ENCODE results near the gene USPL1. TPM values are rescaled to one million over a fixed set of nuclear protein-coding genes. Genes with fewer than 3 reads are reported as not detected.

The USPL1 gene
- total and polyA plus RNA-seq, 2 of the 13 experiments (the other 11 are each of a cell fraction or from before 2014, with no cell fraction given) = 13.7 to 15.9 TPM

DNA sequence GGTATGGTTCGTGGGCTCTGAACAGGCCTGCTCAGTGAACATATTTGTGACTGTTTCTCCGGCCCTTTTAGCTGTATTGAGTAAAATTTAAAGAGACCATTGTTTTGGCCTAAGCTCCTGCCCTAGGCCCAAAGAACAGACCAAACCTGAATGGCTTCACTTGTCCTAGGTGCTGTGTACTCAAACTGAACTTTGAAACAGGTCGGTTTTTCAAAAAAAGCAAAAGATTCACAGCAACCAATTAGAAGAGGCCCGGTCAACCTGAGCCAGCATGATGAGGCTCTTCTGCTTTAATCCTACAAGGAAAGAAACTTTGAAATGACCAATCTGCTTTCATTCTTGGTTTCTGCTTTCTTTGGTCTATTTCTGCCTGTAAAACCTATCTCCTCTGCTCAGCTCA, 50.6 kb downstream of the USPL1 start (continued):
- TF ChIP-seq, protein P1, sequence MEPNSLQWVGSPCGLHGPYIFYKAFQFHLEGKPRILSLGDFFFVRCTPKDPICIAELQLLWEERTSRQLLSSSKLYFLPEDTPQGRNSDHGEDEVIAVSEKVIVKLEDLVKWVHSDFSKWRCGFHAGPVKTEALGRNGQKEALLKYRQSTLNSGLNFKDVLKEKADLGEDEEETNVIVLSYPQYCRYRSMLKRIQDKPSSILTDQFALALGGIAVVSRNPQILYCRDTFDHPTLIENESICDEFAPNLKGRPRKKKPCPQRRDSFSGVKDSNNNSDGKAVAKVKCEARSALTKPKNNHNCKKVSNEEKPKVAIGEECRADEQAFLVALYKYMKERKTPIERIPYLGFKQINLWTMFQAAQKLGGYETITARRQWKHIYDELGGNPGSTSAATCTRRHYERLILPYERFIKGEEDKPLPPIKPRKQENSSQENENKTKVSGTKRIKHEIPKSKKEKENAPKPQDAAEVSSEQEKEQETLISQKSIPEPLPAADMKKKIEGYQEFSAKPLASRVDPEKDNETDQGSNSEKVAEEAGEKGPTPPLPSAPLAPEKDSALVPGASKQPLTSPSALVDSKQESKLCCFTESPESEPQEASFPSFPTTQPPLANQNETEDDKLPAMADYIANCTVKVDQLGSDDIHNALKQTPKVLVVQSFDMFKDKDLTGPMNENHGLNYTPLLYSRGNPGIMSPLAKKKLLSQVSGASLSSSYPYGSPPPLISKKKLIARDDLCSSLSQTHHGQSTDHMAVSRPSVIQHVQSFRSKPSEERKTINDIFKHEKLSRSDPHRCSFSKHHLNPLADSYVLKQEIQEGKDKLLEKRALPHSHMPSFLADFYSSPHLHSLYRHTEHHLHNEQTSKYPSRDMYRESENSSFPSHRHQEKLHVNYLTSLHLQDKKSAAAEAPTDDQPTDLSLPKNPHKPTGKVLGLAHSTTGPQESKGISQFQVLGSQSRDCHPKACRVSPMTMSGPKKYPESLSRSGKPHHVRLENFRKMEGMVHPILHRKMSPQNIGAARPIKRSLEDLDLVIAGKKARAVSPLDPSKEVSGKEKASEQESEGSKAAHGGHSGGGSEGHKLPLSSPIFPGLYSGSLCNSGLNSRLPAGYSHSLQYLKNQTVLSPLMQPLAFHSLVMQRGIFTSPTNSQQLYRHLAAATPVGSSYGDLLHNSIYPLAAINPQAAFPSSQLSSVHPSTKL (CRISPR knock-in tag; IDR thresholded peaks at IDR 0.05) = peak; percentile 47; the same call in 1 of the 2 replicates
- TF ChIP-seq, protein P2, sequence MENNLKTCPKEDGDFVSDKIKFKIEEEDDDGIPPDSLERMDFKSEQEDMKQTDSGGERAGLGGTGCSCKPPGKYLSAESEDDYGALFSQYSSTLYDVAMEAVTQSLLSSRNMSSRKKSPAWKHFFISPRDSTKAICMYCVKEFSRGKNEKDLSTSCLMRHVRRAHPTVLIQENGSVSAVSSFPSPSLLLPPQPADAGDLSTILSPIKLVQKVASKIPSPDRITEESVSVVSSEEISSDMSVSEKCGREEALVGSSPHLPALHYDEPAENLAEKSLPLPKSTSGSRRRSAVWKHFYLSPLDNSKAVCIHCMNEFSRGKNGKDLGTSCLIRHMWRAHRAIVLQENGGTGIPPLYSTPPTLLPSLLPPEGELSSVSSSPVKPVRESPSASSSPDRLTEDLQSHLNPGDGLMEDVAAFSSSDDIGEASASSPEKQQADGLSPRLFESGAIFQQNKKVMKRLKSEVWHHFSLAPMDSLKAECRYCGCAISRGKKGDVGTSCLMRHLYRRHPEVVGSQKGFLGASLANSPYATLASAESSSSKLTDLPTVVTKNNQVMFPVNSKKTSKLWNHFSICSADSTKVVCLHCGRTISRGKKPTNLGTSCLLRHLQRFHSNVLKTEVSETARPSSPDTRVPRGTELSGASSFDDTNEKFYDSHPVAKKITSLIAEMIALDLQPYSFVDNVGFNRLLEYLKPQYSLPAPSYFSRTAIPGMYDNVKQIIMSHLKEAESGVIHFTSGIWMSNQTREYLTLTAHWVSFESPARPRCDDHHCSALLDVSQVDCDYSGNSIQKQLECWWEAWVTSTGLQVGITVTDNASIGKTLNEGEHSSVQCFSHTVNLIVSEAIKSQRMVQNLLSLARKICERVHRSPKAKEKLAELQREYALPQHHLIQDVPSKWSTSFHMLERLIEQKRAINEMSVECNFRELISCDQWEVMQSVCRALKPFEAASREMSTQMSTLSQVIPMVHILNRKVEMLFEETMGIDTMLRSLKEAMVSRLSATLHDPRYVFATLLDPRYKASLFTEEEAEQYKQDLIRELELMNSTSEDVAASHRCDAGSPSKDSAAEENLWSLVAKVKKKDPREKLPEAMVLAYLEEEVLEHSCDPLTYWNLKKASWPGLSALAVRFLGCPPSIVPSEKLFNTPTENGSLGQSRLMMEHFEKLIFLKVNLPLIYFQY (CRISPR knock-in tag; IDR thresholded peaks at IDR 0.05; ENCODE audit: borderline replicate concordance) = peak; percentile 41; the same call in 1 of the 2 replicates
- peak; percentile 40; the same call in 1 of the 2 replicates for TF ChIP-seq DMAP1 (CRISPR knock-in tag; IDR thresholded peaks at IDR 0.05)
- no peak for TF ChIP-seq KDM5A (IDR thresholded peaks at IDR 0.05; ENCODE audit: borderline replicate concordance, low read length)
- TF ChIP-seq KDM1A (CRISPR knock-in tag; IDR thresholded peaks at IDR 0.05) = no peak
- TF ChIP-seq ZNF850 (CRISPR knock-in tag; conservative IDR thresholded peaks at IDR 0.05) = no peak
- TF ChIP-seq SOX6 (IDR thresholded peaks at IDR 0.05) = no peak
- peak; percentile 76 for TF ChIP-seq SOX6 (CRISPR knock-in tag; IDR thresholded peaks at IDR 0.05)
- TF ChIP-seq AGO2 (optimal IDR thresholded peaks at IDR 0.05; ENCODE audit: low read depth, low read length) = no peak
- TF ChIP-seq ZBTB7A (CRISPR knock-in tag; IDR thresholded peaks at IDR 0.05) = no peak
- no peak for TF ChIP-seq ADNP (CRISPR knock-in tag; IDR thresholded peaks at IDR 0.05)
- TF ChIP-seq SNAPC2 (CRISPR knock-in tag; IDR thresholded peaks at IDR 0.05) = no peak
- TF ChIP-seq ZMYM2 (CRISPR knock-in tag; IDR thresholded peaks at IDR 0.05) = no peak
- no peak for TF ChIP-seq MED8 (CRISPR knock-in tag; IDR thresholded peaks at IDR 0.05; ENCODE audit: insufficient replicate concordance)
- no peak for TF ChIP-seq SMAD9 (CRISPR knock-in tag; IDR thresholded peaks at IDR 0.05)
- no peak for TF ChIP-seq STAT5B (CRISPR knock-in tag; IDR thresholded peaks at IDR 0.05)
- TF ChIP-seq ZC3H13 (CRISPR knock-in tag; IDR thresholded peaks at IDR 0.05) = no peak
- TF ChIP-seq, protein P3, sequence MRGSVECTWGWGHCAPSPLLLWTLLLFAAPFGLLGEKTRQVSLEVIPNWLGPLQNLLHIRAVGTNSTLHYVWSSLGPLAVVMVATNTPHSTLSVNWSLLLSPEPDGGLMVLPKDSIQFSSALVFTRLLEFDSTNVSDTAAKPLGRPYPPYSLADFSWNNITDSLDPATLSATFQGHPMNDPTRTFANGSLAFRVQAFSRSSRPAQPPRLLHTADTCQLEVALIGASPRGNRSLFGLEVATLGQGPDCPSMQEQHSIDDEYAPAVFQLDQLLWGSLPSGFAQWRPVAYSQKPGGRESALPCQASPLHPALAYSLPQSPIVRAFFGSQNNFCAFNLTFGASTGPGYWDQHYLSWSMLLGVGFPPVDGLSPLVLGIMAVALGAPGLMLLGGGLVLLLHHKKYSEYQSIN (CRISPR knock-in tag; IDR thresholded peaks at IDR 0.05; ENCODE audit: borderline replicate concordance) = no peak
- TF ChIP-seq, protein P4, sequence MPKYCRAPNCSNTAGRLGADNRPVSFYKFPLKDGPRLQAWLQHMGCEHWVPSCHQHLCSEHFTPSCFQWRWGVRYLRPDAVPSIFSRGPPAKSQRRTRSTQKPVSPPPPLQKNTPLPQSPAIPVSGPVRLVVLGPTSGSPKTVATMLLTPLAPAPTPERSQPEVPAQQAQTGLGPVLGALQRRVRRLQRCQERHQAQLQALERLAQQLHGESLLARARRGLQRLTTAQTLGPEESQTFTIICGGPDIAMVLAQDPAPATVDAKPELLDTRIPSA (CRISPR knock-in tag; IDR thresholded peaks at IDR 0.05; ENCODE audit: borderline replicate concordance) = no peak
- TF ChIP-seq, protein P5, sequence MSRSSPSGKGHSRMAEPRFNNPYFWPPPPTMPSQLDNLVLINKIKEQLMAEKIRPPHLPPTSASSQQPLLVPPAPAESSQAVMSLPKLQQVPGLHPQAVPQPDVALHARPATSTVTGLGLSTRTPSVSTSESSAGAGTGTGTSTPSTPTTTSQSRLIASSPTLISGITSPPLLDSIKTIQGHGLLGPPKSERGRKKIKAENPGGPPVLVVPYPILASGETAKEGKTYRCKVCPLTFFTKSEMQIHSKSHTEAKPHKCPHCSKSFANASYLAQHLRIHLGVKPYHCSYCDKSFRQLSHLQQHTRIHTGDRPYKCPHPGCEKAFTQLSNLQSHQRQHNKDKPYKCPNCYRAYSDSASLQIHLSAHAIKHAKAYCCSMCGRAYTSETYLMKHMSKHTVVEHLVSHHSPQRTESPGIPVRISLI (CRISPR knock-in tag; IDR thresholded peaks at IDR 0.05; ENCODE audit: borderline replicate concordance) = peak; percentile 61; the same call in 1 of the 2 replicates
- TF ChIP-seq RELA (CRISPR knock-in tag; IDR thresholded peaks at IDR 0.05) = no peak
